Measurements from ENCODE around the gene F2RL3.

Gene F2RL3

GRCh38 chr19:16940626-16941025 is 51.8 kb downstream of the F2RL3 start:
- no peak overlapping the region for H3K9ac ChIP-seq (ENCODE audit: low read length)

More at GRCh38 chr19:16940626-16941025, 51.8 kb downstream of the F2RL3 start:
- Histone ChIP-seq H3K4me1 (ENCODE audit: insufficient read depth, low read length, severe bottlenecking) (no peaks in the 10 kb centered on the region), H3K4me3 (ENCODE audit: low read depth, low read length, poor library complexity, severe bottlenecking) (no peak overlapping the region), H3K9me3 (ENCODE audit: low read length) (no peaks in the 10 kb centered on the region), H2AFZ (ENCODE audit: low read length) (no peak overlapping the region), H3K79me2 (ENCODE audit: insufficient read depth, low read length) (no peaks in the 10 kb centered on the region), H3K27ac (ENCODE audit: low read depth, low read length, poor library complexity, severe bottlenecking) (no peak overlapping the region), H3K4me2 (ENCODE audit: low read length) (no peak overlapping the region), H3K27me3 (ENCODE audit: insufficient read depth, low read length) (no peaks in the 10 kb centered on the region), H3F3A (ENCODE audit: insufficient read depth, low read length) (no peaks in the 10 kb centered on the region), H3K36me3 (ENCODE audit: insufficient read depth, low read length) (no peaks in the 10 kb centered on the region), H4K20me1 (ENCODE audit: insufficient read depth, low read length) (no peaks in the 10 kb centered on the region), H3K9me2 (ENCODE audit: low read depth, low read length) (no peaks in the 10 kb centered on the region)
- TF ChIP-seq CTCF (IDR thresholded peaks at IDR 0.05; ENCODE audit: low read length) (no peak), EZH2 (IDR thresholded peaks at IDR 0.05; ENCODE audit: borderline replicate concordance, low read length) (no peak)

Measured in OCI-LY1 (cell line).